ENCODE measurements around the gene ZNF813. TPM values are rescaled to one million over a fixed set of nuclear protein-coding genes. Genes with fewer than 3 reads are reported as not detected.

ZNF813 gene
- polyA plus RNA-seq, 3 donors = 0.32 to 1.9 (median 0.61) TPM

DNA sequence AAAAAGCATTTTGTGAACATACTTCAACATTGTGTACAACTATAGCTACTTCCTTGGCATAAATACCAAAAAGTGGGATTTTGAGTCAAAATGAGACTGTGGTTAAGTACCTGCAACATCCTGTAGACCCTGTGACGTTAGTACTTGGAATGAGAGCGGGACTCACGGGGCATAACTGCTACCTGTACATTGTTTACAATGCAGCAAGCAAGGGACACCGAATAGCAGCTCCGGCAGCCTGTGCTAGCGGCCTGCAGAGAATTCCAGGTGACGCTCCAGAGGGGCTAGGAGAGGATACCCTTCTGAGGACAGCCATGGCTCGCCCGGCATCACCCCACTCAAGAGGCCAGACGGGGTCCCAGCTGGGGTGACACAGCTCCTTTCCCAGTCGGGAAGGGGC is 69.6 kb downstream of the ZNF813 start:
- Mint-ChIP-seq H3K4me3 (peak overlapping the region; percentile 89 to 91), H3K27me3 (ENCODE audit: low read depth in 3 of 3) (peaks cover 0 to 3% (median 0%) of the 10 kb centered on the region in 3 donors), H3K27ac (peak overlapping the region in 3 of 7 donors; percentile 92 to 94 (median 94)), H3K36me3 (peaks cover 17 to 29% of the 10 kb centered on the region in 2 donors), H3K9me3 (peaks cover 10 to 17% (median 13%) of the 10 kb centered on the region in 7 donors), H3K4me1 (peaks cover 7% of the 10 kb centered on the region)
- Histone ChIP-seq H3K27me3 (ENCODE audit: control insufficient read depth in 2 of 2, insufficient read depth in 2 of 2, low read length in 2 of 2) (no peaks in the 10 kb centered on the region), H4K20me1 (ENCODE audit: insufficient read depth, low read length) (no peaks in the 10 kb centered on the region), H3K27ac (ENCODE audit: low read depth in 1 of 2, low read length in 2 of 2) (peak overlapping the region; percentile 44 to 89), H3K36me3 (replicated peaks in 1 of 2; ENCODE audit: control insufficient read depth in 1 of 2, insufficient read depth in 2 of 2, low read length in 2 of 2) (peaks cover 0 to 11% of the 10 kb centered on the region in 2 donors), H3K4me3 (replicated peaks in 1 of 3; ENCODE audit: low read depth in 2 of 3, low read length in 3 of 3) (peak overlapping the region in 2 of 3 experiments; percentile 74 to 75), H3K79me2 (ENCODE audit: insufficient read depth, low read length) (no peaks in the 10 kb centered on the region), H3K9me3 (replicated peaks in 1 of 2; ENCODE audit: control insufficient read depth in 1 of 2, insufficient read depth in 1 of 2, low read length in 2 of 2) (peaks cover 7 to 20% of the 10 kb centered on the region in 2 donors), H3K9ac (ENCODE audit: insufficient read depth, low read length, poor library complexity, severe bottlenecking) (peak overlapping the region; percentile 80), H3K4me2 (replicated peaks; ENCODE audit: extremely low read depth, low read length, poor library complexity, severe bottlenecking) (peak overlapping the region; percentile 69), H2AFZ (ENCODE audit: insufficient read depth, low read depth, low read length, poor library complexity, severe bottlenecking) (peak overlapping the region; percentile 70), H3K4me1 (ENCODE audit: control insufficient read depth in 1 of 2, insufficient read depth in 2 of 2, low read length in 2 of 2) (peaks cover 8 to 9% of the 10 kb centered on the region in 2 donors)
- TF ChIP-seq, protein P1, sequence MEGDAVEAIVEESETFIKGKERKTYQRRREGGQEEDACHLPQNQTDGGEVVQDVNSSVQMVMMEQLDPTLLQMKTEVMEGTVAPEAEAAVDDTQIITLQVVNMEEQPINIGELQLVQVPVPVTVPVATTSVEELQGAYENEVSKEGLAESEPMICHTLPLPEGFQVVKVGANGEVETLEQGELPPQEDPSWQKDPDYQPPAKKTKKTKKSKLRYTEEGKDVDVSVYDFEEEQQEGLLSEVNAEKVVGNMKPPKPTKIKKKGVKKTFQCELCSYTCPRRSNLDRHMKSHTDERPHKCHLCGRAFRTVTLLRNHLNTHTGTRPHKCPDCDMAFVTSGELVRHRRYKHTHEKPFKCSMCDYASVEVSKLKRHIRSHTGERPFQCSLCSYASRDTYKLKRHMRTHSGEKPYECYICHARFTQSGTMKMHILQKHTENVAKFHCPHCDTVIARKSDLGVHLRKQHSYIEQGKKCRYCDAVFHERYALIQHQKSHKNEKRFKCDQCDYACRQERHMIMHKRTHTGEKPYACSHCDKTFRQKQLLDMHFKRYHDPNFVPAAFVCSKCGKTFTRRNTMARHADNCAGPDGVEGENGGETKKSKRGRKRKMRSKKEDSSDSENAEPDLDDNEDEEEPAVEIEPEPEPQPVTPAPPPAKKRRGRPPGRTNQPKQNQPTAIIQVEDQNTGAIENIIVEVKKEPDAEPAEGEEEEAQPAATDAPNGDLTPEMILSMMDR (IDR thresholded peaks at IDR 0.05) = no peak
- DNase-seq = no peak
- intact Hi-C loops (cut with micrococcal nuclease) = no loop called here
- 41% methylated on average over 9 of the region's 11 CpGs for WGBS (ENCODE audit: insufficient coverage)

DNA sequence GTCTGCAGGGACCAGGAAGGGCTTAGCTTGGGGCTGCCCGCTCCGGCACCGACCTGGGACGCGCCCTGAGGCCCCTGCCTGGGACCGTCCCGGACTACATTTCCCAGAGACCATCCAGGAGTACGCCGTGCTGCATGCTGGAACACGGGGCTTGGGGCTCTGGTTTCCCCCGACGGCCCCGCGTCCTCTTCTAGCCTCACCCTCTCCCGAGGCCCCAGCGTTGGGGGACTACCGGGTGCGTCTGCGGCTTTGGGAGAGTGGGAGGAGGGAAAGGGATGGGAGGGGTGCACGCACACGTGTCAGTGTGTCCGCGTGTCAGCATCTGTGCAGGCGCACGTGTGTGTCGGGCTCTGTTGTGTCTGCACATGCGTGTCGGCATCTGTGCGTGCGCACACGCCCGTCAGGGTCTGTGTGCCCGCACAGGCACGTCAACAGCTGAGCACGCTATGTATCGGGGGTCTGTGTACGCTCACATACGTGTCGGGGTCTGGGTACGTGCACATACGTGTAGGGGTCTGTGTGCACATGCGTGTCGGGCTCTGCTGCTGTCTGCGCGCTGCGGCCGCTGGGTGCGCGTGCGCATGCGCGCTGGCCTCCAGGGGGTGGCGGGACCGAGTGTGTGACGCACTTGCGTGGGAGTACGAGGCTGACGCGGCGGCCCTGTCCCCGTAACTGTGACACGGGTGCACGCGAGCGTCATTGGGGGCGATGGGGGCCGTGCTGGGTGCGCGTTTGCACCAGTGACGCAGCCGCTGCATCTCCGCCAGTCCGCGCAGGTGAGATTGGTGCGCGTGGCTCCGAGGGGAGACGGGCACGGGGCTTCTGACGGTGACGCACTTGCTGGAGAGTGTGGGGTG is 70.2 kb downstream of the ZNF813 start, which contains the start of gene ZNF331:
TSS of gene ZNF331 (plus strand) at position 625 of the 857 bp plus-strand sequence. CDS start 31,232 bp downstream, outside the sequence.
- intact Hi-C loops (cut with micrococcal nuclease) = no loop called here
- Histone ChIP-seq H3K9ac (ENCODE audit: insufficient read depth, low read length, poor library complexity, severe bottlenecking) (peak within 1 kb of the TSS; percentile 80), H2AFZ (ENCODE audit: insufficient read depth, low read depth, low read length, poor library complexity, severe bottlenecking) (peak within 1 kb of the TSS; percentile 70), H3K4me1 (ENCODE audit: control insufficient read depth in 1 of 2, insufficient read depth in 2 of 2, low read length in 2 of 2) (peaks cover 8 to 9% of the 10 kb centered on the region in 2 donors), H3K36me3 (replicated peaks in 1 of 2; ENCODE audit: control insufficient read depth in 1 of 2, insufficient read depth in 2 of 2, low read length in 2 of 2) (peaks cover 0 to 11% of the 10 kb centered on the region in 2 donors), H3K79me2 (ENCODE audit: insufficient read depth, low read length) (no peaks in the 10 kb centered on the region), H3K4me2 (replicated peaks; ENCODE audit: extremely low read depth, low read length, poor library complexity, severe bottlenecking) (peak within 1 kb of the TSS; percentile 69), H3K4me3 (replicated peaks in 1 of 3; ENCODE audit: low read depth in 2 of 3, low read length in 3 of 3) (peak within 1 kb of the TSS; percentile 57 to 75 (median 74)), H3K9me3 (replicated peaks in 1 of 2; ENCODE audit: control insufficient read depth in 1 of 2, insufficient read depth in 1 of 2, low read length in 2 of 2) (peaks cover 7 to 20% of the 10 kb centered on the region in 2 donors), H3K27ac (ENCODE audit: low read depth in 1 of 2, low read length in 2 of 2) (peak within 1 kb of the TSS; percentile 61 to 89), H3K27me3 (ENCODE audit: control insufficient read depth in 2 of 2, insufficient read depth in 2 of 2, low read length in 2 of 2) (no peaks in the 10 kb centered on the region), H4K20me1 (ENCODE audit: insufficient read depth, low read length) (no peaks in the 10 kb centered on the region)
- peak within 1 kb of the TSS; percentile 90 to 97 (median 94) for H3K27ac Mint-ChIP-seq
- H3K36me3 Mint-ChIP-seq = peaks cover 20 to 29% of the 10 kb centered on the region in 2 donors
- H3K9me3 Mint-ChIP-seq = peaks cover 10 to 17% (median 13%) of the 10 kb centered on the region in 7 donors
- DNase-seq = peak; percentile 71 to 89 (median 86)
- TF ChIP-seq, protein P1 (IDR thresholded peaks at IDR 0.05) = peak; percentile 12
- peak within 1 kb of the TSS; percentile 89 to 91 for H3K4me3 Mint-ChIP-seq
- H3K27me3 Mint-ChIP-seq (ENCODE audit: low read depth in 3 of 3) = peaks cover 0 to 3% (median 0%) of the 10 kb centered on the region in 3 donors
- 35% methylated on average over 70 of the region's 81 CpGs for WGBS (ENCODE audit: insufficient coverage)
- peaks cover 7% of the 10 kb centered on the region for H3K4me1 Mint-ChIP-seq

Measured in CD14-positive monocyte (primary cell).